Activated CD8-positive, alpha-beta memory T cell treated with anti-CD3 and anti-CD28 coated beads for 4 hours (primary cell): ENCODE measurements around the gene M6PR.
"Not testable (repeated sequence)": the region's sequence is repeated elsewhere in the genome, so short reads cannot be mapped to it uniquely, and the experiment has no call there.

Source experiments
- DNase-seq, 2 donors: peaks; one replicate each; pipeline ENCODE4 v3.0.0-alpha.2; 2020; ENCODE audit warnings: low read depth in 2 of 2

M6PR gene

DNA sequence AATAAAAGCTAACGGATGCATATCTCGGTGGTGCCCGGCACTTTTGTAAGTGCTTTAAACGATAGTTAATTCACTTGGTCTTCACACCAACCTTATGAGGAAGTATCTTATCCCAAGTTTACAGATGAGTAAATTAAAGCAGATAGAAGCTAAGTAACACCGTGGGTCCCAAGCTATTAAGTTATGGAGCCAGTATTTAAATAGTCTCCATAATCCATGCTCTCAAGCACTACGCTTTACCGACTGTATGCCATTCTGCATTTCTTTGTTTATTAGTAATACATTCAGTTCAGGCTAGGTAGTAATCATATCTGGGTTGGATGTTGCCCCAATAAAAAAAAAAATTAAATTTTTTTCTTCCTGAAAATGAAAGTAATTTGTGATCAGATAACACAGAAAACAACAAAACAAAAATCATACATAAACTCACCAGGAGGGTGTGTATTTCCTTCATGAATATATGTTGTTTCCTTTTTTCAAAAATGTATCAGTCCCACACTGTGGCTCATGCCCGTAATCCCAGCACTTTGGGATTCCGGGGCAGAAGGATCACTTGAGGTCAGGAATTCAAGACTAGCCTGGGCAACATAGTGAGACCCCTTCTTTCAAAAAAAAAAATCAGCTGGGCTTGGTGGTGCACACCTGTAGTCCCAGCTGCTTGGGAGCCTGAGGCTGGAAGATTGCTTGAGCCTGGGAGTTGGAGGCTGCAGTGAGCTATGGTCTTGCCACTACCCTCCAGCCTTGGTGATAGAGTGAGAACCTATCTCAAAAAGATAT is 1.4 kb upstream of the M6PR start:
- DNase-seq, result no peak

DNA sequence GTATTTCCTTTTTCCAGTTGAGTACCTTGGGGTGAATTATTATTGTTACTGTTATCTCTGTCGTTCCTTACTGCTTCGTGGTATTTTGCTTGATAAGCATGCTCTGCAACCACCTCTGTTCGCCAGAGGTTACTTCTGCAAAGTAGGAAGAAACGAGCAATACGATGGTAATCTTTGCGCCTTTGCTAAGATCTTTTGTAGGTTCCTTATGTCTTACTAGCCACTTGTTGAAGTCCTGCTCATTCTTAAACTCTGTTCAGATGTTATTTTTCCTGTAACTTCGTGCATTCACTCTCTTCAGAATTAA is 729 bp upstream of the M6PR start:
- DNase-seq, result no peak

DNA sequence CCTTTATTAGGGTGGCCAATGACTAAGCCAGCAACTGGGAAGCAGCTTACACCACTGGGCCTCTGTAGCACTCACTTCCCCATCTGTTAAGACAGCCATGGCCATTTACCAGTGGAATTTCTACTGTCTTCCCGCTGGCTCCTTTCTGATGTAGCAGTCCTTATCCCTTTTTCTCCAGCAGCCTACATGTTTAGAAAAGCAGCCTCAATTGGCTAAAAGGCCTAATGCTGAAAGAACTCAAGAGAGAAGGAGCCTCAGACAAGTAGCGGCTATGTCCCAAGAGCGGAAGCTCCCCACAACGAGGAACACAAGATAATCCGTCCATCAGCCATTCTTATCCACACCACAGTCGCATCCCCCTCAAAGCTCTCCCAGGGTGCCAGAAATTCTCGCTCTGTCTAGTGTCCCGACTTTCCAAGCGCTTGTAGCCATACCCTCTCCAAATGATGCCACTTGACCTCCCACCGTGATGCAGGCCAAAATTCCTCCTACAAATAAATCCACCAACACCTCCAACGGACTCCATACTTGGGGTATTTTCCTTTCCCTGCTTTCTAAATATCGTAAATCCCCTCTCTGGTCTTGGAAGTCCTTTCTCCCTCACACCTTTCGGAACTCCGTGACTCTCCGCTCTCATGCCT is 624 bp downstream of the M6PR start:
- DNase-seq, result no peak

DNA sequence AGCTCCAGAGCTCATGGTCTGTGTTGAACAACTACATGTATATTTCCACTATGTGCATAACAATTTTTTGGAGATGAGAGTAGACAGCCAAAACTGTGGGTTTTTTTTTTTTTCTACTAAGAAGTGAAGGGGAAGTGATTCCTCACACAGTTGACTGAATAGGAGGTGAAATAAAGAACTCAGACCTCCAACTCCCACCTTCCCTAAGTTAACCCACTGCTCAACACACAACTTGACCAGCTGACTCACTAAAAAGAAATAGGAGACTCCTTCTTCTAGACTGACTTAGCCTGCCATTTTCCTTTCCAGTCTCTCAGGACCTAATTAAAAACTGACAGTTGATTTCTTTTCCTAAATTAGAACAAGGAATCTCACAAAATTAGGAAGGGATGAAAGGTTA is 1.7 kb downstream of the M6PR start:
- DNase-seq, result no peak

DNA sequence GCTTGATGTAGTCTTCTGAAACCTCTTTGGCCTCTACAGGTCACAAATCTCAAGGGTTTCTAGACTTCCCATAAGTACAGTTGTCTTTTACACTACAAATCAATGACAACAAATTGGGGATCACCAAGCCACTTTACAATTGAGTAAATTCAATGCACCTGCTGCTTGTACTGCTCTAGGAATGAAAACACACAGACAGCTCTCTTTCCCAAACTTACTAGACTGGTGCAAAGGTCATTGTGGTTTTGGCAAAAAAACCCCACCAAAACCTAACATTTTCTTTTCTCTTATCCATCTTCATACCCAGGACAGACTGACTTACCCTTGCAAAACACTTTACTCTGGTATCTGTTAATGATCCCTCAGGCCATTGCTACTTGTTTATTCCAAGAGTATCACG is 2.7 kb downstream of the M6PR start:
- no peak for DNase-seq

DNA sequence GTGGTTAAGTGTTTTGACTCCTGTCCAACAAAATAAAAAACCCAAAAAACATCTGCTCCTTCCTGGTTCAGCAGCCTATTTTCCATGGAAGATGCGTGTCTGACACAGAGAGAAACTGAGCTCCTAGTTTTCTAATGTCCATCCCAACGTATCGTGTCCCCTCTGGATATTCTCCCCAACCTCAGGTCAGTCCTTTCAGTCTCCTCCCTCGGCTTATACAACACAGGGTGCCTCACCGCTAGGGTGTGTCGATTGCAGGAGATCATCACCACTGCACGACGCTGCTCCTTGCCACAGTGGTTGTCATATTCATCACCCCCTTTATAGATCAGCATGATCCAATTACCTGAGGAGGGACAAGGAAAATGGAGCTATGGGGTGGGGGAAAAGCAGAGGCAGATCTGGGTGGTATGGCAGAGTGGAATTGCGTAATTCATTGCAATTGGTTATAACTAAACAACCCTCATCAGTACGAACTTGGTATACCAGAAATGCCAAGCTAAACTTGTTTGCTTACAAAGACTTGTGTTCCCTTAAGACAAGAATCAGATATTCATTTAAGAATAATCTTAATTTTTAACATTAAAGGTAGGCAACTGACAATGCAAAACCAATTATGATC is 5.8 kb downstream of the M6PR start:
- DNase-seq, result no peak

DNA sequence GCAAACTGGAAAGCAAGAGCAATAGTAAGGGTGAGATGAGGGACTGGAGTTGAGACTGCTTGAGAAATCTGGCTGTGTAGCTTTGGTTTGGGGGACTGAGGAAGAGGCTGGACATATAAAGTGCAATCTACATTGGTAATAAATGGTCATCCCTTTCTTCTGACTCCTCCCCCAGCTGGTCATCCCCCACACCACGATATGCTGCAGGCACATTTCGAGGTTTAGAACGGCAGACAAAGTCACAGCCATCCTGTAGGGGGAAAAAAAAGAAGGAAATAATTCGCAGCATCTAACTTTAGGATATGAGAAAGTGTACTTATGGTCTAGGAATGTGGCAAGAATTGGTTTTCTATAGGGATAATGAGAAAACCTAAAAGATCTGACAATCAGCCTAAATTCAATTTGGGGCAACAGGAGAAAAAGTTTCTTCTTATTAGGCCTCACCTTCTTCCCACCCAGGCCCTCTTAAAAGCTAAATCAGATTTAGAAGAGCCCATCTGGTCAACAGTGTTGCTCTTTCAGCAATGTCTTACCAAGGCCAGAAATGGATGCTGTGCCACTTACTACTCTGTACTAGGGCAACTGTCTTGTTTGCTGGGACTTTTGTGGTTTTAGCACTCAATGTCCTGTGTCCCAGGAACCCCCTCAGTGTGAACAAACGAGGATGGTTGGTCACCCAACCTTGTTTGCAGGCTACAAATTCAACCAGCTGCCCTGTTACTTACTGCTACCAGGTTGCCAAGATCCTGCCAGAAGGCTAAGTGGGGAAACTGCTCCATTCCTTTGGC is 7.6 kb downstream of the M6PR start:
- DNase-seq, result no peak

DNA sequence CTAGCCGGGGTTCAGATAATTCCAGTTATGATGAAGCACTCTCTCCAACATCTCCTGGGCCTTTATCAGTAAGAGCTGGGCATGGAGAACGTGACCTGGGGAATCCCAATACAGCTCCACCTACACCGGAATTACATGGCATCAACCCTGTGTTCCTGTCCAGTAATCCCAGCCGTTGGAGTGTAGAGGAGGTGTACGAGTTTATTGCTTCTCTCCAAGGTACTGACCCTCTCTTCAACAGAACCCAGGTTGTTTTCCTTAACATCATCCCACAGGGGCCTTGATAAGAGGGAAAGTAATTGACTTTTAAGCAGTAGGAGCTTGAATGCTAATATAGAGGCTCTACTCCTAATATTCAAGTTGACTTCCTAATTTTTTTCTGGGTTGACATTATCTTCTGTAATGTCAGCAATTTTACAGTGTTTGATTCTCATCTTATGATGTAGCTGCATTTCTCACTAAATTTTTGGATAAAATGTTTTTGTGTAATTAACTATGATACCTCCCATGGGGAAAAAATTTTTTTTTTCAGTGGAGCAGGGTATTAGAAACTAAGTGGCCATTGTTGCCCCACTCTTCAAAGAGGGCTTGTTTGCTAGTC is 11.5 kb downstream of the M6PR start:
- DNase-seq, result not testable (repeated sequence)

DNA sequence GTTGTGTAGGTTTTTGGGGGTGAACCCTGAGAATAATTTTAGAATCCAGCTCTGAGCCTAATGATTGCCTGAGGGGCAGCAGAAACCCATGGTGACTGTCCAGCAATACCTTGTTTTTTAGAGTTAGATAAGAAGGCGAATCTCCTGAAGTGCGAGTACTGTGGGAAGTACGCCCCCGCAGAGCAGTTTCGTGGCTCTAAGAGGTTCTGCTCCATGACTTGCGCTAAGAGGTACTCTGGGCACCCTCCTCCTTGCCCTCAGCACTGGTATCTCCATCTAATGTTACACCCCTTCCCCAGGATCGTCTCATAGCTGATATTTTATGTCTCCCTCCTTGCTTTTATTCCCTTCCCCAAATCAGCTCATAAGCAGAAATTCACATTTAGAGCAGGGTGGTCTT is 12.7 kb downstream of the M6PR start:
- no peak for DNase-seq

DNA sequence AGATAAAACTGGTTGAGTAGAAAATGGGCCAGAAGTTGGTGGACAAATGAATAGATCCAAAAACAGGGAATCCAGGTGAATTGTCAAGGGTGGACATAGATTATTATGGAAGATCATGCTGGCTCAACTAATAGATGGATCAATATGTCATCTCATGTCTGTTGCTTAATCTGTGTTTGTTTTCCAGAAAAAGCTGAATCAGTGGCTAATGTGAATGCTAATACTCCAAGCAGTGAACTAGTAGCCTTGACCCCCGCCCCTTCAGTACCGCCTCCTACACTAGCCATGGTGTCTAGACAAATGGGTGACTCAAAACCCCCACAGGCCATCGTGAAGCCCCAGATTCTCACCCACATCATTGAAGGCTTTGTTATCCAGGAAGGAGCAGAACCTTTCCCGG is 15.4 kb downstream of the M6PR start:
- not testable (repeated sequence) for DNase-seq

DNA sequence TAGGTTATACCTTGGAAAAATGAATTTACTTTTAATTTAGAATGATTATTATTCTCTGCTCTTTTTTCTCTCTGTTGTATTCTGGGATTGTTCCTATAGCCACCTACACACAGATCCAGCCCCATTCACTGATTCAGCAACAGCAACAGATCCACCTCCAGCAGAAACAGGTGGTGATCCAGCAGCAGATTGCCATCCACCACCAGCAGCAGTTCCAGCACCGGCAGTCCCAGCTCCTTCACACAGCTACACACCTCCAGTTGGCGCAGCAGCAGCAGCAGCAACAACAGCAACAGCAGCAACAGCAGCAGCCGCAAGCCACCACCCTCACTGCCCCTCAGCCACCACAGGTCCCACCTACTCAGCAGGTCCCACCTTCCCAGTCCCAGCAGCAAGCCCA is 17.0 kb downstream of the M6PR start:
- not testable (repeated sequence) for DNase-seq

DNA sequence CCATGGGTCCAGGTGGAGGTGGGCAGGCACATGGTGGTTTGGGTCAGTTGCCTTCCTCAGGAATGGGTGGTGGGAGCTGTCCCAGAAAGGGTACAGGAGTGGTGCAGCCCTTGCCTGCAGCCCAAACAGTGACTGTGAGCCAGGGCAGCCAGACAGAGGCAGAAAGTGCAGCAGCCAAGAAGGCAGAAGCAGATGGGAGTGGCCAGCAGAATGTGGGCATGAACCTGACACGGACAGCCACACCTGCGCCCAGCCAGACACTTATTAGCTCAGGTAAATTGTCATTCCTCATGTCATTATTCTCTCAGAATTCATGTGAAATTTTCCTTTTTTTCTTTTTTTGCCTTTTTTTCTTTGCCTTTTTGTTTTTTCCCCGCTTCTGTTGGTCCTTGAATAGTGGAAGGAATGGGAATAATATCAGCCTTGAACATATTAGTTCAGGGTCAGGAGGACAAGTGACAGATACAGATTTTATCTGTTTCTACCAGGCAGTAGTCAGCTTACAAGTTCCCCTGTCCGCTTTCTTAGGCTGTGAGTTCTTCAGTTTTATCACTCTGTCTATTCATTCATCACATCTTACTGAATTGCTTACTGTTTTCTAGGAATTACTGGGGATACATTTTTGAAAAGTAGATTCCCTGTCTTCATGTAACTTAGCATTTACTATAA is 18.7 kb downstream of the M6PR start:
- DNase-seq, result not testable (repeated sequence)

DNA sequence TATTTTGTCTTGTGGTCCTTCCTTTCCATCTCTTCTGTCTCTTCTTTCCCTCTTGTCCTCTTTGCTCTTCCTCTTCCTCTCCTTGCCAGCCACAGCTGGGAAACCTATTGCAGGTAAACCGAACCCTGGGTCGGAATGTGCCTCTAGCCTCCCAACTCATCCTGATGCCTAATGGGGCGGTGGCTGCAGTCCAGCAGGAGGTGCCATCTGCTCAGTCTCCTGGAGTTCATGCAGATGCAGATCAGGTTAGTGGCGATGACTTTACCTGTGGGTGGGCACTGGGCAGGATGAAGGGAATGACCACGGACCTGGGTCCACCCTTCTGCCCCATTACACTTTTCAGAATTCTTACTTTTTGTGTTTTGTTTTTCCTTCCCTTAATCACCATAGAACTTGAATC is 26.9 kb downstream of the M6PR start:
- DNase-seq, result no peak

DNA sequence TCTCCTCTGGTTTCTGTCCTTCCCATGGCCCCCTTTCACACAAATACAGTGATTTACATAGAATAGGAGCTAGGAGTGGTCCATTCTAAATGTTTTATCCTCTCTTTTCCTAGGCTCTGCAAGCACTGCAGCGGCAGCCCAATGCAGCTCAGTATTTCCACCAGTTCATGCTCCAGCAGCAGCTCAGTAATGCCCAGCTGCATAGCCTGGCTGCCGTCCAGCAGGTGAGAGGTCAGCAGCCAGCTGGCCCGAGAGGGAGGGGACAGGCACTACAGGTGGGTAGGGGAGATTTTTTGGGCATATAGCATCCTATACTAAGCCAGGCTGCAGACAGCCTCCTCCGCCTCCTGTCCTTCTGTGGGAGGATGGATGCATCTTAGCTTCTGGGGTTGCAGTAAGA is 29.8 kb downstream of the M6PR start:
- DNase-seq, result not testable (repeated sequence)

DNA sequence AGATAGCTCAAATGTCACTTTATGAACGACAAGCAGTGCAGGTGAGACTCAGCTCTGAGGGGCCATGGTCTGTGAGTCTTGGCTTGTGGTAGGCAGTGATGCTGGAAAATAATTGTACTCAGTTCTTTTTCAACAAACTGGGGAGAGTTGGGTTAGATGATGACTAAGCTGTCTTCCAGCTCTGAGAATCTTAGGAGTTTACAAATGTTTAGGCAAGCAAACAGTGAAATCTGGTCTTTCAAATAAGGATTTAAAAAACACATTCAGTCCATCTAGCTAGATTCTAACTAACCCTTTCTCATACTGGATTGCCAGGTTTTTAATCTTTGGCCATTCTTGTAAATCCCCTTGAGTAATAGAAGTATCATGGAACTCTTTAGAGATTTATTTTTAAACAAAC is 31.7 kb downstream of the M6PR start:
- no peak for DNase-seq

DNA sequence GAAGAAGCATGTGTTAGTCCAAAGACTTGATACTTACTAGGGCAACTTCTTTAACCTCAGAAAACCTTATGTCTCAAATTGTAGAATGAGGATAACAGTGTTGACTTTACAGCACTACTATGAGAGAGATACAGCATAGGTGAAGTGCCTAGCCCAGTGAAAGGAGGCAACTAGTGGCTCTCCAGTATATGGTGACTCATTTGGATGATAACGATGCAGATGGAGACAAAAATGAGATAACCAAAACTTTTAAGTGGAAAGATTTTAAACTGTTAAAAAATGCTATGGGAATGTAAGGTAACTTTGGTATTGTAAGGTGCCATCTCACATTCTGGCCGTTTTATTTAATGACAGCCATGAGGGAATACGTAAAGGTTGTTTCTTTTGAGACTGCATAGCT is 32.4 kb downstream of the M6PR start:
- DNase-seq, result no peak

DNA sequence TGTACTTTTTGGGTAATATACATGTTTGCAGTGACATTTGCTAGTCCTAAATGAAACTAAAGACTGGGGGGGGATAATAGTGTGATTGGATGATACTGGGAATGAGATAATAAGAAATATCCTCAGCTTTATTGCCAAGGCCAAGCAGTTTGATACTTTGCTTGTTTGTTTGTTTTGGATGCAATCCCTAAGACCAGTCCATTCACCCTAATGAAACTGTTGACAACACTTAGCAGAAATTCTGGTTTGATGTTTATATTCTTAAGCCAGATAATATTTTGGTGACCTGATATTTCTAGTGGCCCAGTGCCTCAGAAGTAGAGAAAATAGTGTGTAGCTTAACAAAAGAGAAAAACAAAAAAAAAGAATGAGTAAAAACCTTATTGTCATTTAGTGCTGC is 33.3 kb downstream of the M6PR start:
- DNase-seq, result no peak

DNA sequence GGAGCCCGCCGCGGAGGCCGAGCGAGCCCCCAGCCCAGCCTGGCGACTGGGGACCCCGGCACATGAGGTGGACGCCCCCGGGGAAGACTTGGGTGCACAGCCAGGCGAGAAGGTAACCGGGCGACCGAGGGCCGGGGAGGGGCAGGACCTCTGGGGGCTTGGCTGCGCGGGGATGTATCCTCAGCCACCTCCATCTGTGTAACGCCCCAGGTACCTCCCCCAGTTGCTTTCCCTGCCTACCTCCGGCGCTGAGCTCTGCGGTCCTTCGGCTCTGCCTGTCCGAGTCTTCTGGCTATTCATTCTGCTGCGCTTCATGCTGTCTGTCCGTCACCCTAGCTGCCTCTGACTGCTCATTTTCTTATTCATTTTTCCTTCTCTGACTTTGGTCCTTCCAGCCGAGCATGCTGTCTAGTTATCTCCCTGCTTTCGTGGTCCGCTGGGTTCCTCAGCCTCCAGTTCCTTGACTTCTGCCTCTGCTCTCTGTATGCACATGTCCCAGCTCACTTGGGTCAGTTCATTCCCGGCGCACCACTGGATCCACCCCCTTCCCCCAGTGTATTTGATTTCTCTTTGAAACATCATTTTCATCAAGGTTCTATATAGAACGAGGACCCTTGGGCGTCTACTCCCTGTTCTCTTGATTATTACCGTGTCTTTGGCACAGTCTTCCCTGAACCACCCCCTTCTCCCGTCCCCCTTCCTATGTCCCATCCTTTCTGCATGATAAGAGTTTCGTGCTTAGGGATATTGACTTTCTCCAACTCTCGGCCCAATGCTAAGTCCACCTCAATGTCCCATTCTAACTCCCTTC is 34.5 kb downstream of the M6PR start:
- DNase-seq, result peak; percentile 14 to 25

DNA sequence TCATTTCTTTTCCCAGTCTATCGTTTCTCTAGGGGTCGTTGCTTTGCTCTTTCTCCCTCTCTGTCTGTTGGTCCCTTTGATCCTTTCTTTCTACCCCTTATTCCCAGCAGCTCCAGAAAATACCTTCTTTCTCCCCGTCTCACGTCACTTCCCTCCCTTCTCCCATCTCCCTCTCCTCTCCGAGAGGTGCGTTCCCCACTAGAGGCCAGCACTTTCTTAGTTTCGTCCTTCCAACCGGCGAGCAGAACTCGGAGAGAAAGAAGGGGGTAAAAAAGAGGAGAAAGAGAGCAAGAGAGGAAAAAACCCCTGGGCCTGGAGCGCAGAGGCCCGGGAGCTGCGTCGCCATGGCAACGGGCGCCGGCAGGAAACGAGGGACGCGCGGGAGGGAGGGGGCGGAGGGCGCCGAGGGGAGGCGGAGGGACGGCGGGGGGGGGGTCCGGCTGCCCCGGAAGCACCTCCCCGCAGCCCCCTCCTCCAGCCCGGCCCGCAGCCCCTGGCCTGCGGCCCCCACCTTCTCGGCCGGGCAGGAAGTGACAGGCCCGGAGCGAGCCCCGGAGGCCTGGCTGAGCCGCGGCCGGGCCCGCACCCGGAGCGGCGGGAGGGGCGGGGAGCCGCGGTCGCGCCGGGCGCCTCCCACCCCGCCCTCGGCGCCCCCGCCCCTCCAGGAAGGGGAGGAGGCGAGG is 35.3 kb downstream of the M6PR start, which contains the start of gene PHC1:
TSS of gene PHC1 (plus strand) at position 477 of the 683 bp plus-strand sequence. CDS start 3,169 bp downstream, outside the sequence.
- peak; percentile 55 to 60 for DNase-seq

DNA sequence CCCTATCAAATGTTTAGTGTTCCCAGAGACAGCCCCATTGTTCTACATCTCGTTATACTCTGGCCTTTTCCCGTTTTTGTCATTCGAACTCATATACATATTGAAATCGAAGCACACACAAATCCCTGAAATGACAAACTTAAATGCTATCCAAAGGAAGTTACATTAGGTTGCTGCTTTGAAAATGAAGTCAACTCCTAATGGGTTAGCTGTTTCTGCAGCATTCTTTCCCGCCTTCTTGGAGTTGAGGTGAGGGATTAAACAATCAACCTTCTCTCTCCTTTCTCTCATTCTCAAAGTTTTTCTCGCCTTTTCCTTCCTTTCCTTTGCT is 35.8 kb downstream of the M6PR start:
- DNase-seq, result no peak
